Endothelial cell of umbilical vein (primary cell): ENCODE results near the gene WDHD1. TPM values are rescaled to one million over a fixed set of nuclear protein-coding genes. Genes with fewer than 3 reads are reported as not detected.

Experiments
- BruUV-seq: library from RNA; stranded (reverse); fragments of 400-500 nt; replicated peaks from 2 replicates; lab custom pipeline; 2021; lab: Mats Ljungman, UMichigan
- CTCF ChIA-PET: fragments of 300-600, 350-600 bp; sonication (Branson Sonifier 250); formaldehyde crosslinking; loops from one replicate; lab custom pipeline; 2021; ENCODE audit warnings: antibody characterized with exemption, inconsistent platforms; lab: Charles Lee
- POLR2A ChIA-PET: fragments of 300-600, 350-600 bp; sonication (Branson Sonifier 250); formaldehyde crosslinking; loops from one replicate; lab custom pipeline; 2021; ENCODE audit warnings: antibody characterized with exemption, inconsistent platforms; lab: Charles Lee
- DNase-seq: peaks from one replicate; pipeline ENCODE4 v3.0.0-alpha.2; 2011; ENCODE audit warnings: low read depth, low spot score
- FAIRE-seq: peaks from 2 replicates; lab custom pipeline; 2011; peaks lifted over from hg19 to GRCh38; lab: Jason Lieb, UNC
- H2AFZ ChIP-seq: 2 replicates; pipeline ENCODE4 v1.6.0; 2012; ENCODE audit warnings: low read depth, low read length, control low read depth, inconsistent platforms
- H3K27ac ChIP-seq: 2 replicates; pipeline ENCODE4 v1.5.1; 2011; ENCODE audit warnings: low read depth, mild to moderate bottlenecking, control low read depth, low read length, moderate library complexity; ENCODE audit not compliant: insufficient read depth
- H3K27me3 ChIP-seq, 2 experiments: 2 replicates each; pipeline versions ENCODE4 v1.6.0 to v1.6.1; 2011; ENCODE audit warnings: low read length in 2 of 2, mixed read lengths in 1 of 2; ENCODE audit not compliant: control insufficient read depth in 2 of 2, insufficient read depth in 2 of 2
- H3K36me3 ChIP-seq, 2 experiments: 2 replicates in 1 of 2; 3 replicates in 1 of 2; pipeline ENCODE4 v1.5.1; 2011; ENCODE audit warnings: low read length in 2 of 2, mild to moderate bottlenecking in 1 of 2, moderate library complexity in 1 of 2; ENCODE audit not compliant: control insufficient read depth in 2 of 2, insufficient read depth in 2 of 2; ENCODE audit errors: extremely low read depth in 1 of 2
- H3K4me1 ChIP-seq: 3 replicates; pipeline ENCODE4 v1.5.1; 2011; ENCODE audit warnings: mild to moderate bottlenecking, low read length; ENCODE audit not compliant: control insufficient read depth, insufficient read depth; ENCODE audit errors: extremely low read depth
- H3K4me2 ChIP-seq: 2 replicates; pipeline ENCODE4 v1.6.1; 2011; ENCODE audit warnings: low read length, control low read depth, mixed read lengths; ENCODE audit not compliant: insufficient read depth
- H3K4me3 ChIP-seq, 3 experiments: fragments of 200-600 bp in 1 of 3; sonication (generic), shearing (Covaris generic) in 1 of 3; replicated peaks in 1 of 3; 2 replicates each; pipeline ENCODE4 v1.5.1; 2011 to 2016; ENCODE audit warnings: control low read depth in 3 of 3, low read length in 3 of 3, mild to moderate bottlenecking in 2 of 3, inconsistent platforms in 1 of 3, low read depth in 1 of 3, moderate library complexity in 1 of 3; ENCODE audit not compliant: insufficient read depth in 1 of 3
- H3K79me2 ChIP-seq: 2 replicates; pipeline ENCODE4 v1.6.0; 2012; ENCODE audit warnings: low read length, inconsistent platforms; ENCODE audit not compliant: control insufficient read depth, insufficient read depth
- H3K9ac ChIP-seq: replicated peaks from 2 replicates; pipeline ENCODE3; 2011; ENCODE audit warnings: low read length, control low read depth; ENCODE audit not compliant: insufficient read depth; ENCODE audit errors: extremely low read depth
- H3K9me1 ChIP-seq: replicated peaks from 3 replicates; pipeline ENCODE4 v1.6.0; 2011; ENCODE audit warnings: mild to moderate bottlenecking, low read length; ENCODE audit not compliant: control insufficient read depth, insufficient read depth; ENCODE audit errors: extremely low read depth
- H3K9me3 ChIP-seq: replicated peaks from 2 replicates; pipeline ENCODE4 v1.5.1; 2012; ENCODE audit warnings: low read length, inconsistent platforms; ENCODE audit not compliant: control insufficient read depth, insufficient read depth
- H4K20me1 ChIP-seq: replicated peaks from 2 replicates; pipeline ENCODE3; 2011; ENCODE audit warnings: mild to moderate bottlenecking, low read length; ENCODE audit not compliant: control insufficient read depth, insufficient read depth; ENCODE audit errors: extremely low read depth
- CTCF ChIP-seq, 2 donors: IDR thresholded peaks; 1 replicate in 1 of 2; 2 replicates in 1 of 2; pipeline ENCODE4 v1.5.1; 2011; ENCODE audit warnings: low read length in 2 of 2, mild to moderate bottlenecking in 2 of 2, moderate library complexity in 2 of 2, control low read depth in 1 of 2, inconsistent platforms in 1 of 2, low read depth in 1 of 2; ENCODE audit not compliant: insufficient read depth in 1 of 2; ENCODE audit errors: extremely low read depth in 1 of 2
- EZH2 ChIP-seq: IDR thresholded peaks from 2 replicates; pipeline ENCODE4 v1.6.1; 2012; ENCODE audit warnings: borderline replicate concordance, low read depth, mild to moderate bottlenecking, moderate library complexity, low read length, inconsistent platforms; ENCODE audit not compliant: severe bottlenecking
- FOS ChIP-seq: IDR thresholded peaks from 2 replicates; pipeline ENCODE4 v1.6.1; 2011; ENCODE audit warnings: mild to moderate bottlenecking, low read length, moderate library complexity, borderline replicate concordance; ENCODE audit not compliant: insufficient read depth
- GATA2 ChIP-seq: IDR thresholded peaks from 2 replicates; pipeline ENCODE4 v1.7.0; 2011; ENCODE audit warnings: low read depth, mild to moderate bottlenecking, moderate library complexity, mixed read lengths, low read length; ENCODE audit not compliant: insufficient read length, insufficient read depth
- JUN ChIP-seq: IDR thresholded peaks from 2 replicates; pipeline ENCODE4 v1.6.1; 2011; ENCODE audit warnings: borderline replicate concordance, low read depth; ENCODE audit not compliant: insufficient read length, insufficient read depth
- MAX ChIP-seq: IDR thresholded peaks from 2 replicates; pipeline ENCODE4 v1.6.1; 2011; ENCODE audit not compliant: insufficient read depth, insufficient read length
- MYC ChIP-seq: IDR thresholded peaks from one replicate; pipeline ENCODE4 v1.6.1; 2011; ENCODE audit warnings: mild to moderate bottlenecking, low read depth, low read length
- POLR2A ChIP-seq: IDR thresholded peaks from 2 replicates; pipeline ENCODE4 v1.6.1; 2012; ENCODE audit warnings: low read depth, mild to moderate bottlenecking, control low read depth, low read length
- POLR2AphosphoS5 ChIP-seq: IDR thresholded peaks from 2 replicates; pipeline ENCODE4 v1.6.1; 2012; ENCODE audit warnings: low read depth, mild to moderate bottlenecking, control low read depth, low read length, moderate library complexity; ENCODE audit not compliant: insufficient read depth
- dilution Hi-C: fragments of 300-500 bp; cut with MboI; formaldehyde crosslinking; loops from one replicate; pipeline ENCODE4 v1.15.0; 2019; ENCODE audit warnings: low sequenced_read_pairs; ENCODE audit not compliant: extremely low pct_ligation_motif_present
- intact Hi-C: fragments of 100-400 bp; cut with micrococcal nuclease; formaldehyde crosslinking; loops from one replicate; pipeline ENCODE4 v1.10.0; 2022
- polyA plus RNA-seq, 4 experiments: library from polyadenylated mRNA; depleted of rRNA in 3 of 4; stranded (reverse) in 3 of 4; unstranded in 1 of 4; fragments of >200 nt; gene quantifications; 2 replicates each; pipeline versions ENCODE4 v1.2.1 to v1.2.3, GENCODE V29; 2011 to 2012; ENCODE audit warnings: missing spikeins in 1 of 4
- total RNA-seq: library from RNA; stranded (reverse); gene quantifications from 2 replicates; pipeline ENCODE4 v1.2.3, GENCODE V29; 2021

The WDHD1 gene
- total and polyA plus RNA-seq, 2 donors (not counting 3 experiments of a cell fraction or from before 2014, with no cell fraction given) = 3.1 to 22.5 TPM

GRCh38 chr14:55071870-55072640, 45.2 kb upstream of the WDHD1 start:
- no TSS peak for BruUV-seq
- H3K79me2 ChIP-seq = no peaks in the 10 kb centered on the region
- H3K9ac ChIP-seq = no peak overlapping the region
- H3K4me1 ChIP-seq = peaks cover 10% of the 10 kb centered on the region
- peak overlapping the region; percentile 31 for H3K27ac ChIP-seq
- H3K4me3 ChIP-seq = no peak overlapping the region
- H3K27me3 ChIP-seq = no peaks in the 10 kb centered on the region
- no peaks in the 10 kb centered on the region for H4K20me1 ChIP-seq
- dilution Hi-C loops = no loop called here
- CTCF ChIA-PET = interaction anchor here (0.6 to 2.3 kb wide), 9 partner anchors 10 to 387 kb away, joined by 3 to 21 read pairs (median 3); partner anchors contain the start of genes MAPK1IP1L, SOCS4 and WDHD1
- H3K9me3 ChIP-seq = no peaks in the 10 kb centered on the region
- no peak for TF ChIP-seq EZH2
- no peak for TF ChIP-seq CTCF (IDR thresholded peaks at IDR 0.05; ENCODE audit: extremely low read depth in 1 of 2, insufficient read depth in 1 of 2, low read depth in 1 of 2, low read length in 2 of 2)
- no peak for TF ChIP-seq GATA2
- no peak for TF ChIP-seq MAX
- no peak for TF ChIP-seq MYC
- no peak for TF ChIP-seq POLR2AphosphoS5
- peak; percentile 19 for TF ChIP-seq JUN
- peak; percentile 20 for TF ChIP-seq POLR2A
- no peak for TF ChIP-seq FOS
- DNase-seq (peak; percentile 63), FAIRE-seq (peak; percentile 72)
- POLR2A ChIA-PET = interaction anchor here (0.6 to 1.5 kb wide), 2 partner anchors 8 to 12 kb away, joined by 5 read pairs; no protein-coding TSS in a partner anchor
- intact Hi-C loops = no loop called here
- H3K36me3 ChIP-seq = peaks cover 0 to 2% of the 10 kb centered on the region in 2 experiments
- H2AFZ ChIP-seq = no peak overlapping the region
- peak overlapping the region; percentile 19 for H3K4me2 ChIP-seq
- no peaks in the 10 kb centered on the region for H3K9me1 ChIP-seq
